ENCODE measurements around the gene BZW2.

BZW2 gene

GRCh38 chr7:16719699-16720098 is 73.7 kb downstream of the BZW2 start:
- Histone ChIP-seq H3K9me3 (ENCODE audit: severe bottlenecking) (no peaks in the 10 kb centered on the region), H3K4me3 (ENCODE audit: severe bottlenecking) (no peak overlapping the region), H3K27me3 (ENCODE audit: insufficient read depth, poor library complexity, severe bottlenecking) (no peaks in the 10 kb centered on the region), H3K27ac (ENCODE audit: poor library complexity, severe bottlenecking) (no peak overlapping the region), H3K36me3 (ENCODE audit: low read depth) (no peaks in the 10 kb centered on the region), H3K4me1 (ENCODE audit: insufficient read depth, poor library complexity, severe bottlenecking) (no peaks in the 10 kb centered on the region)
- DNase-seq (ENCODE audit: low spot score): no peak
- TF ChIP-seq CTCF (IDR thresholded peaks at IDR 0.05; ENCODE audit: poor library complexity, severe bottlenecking): no peak
- peak; percentile 40; the same call in 1 of the 3 replicates for ATAC-seq (ENCODE audit: low read depth)

DNA sequence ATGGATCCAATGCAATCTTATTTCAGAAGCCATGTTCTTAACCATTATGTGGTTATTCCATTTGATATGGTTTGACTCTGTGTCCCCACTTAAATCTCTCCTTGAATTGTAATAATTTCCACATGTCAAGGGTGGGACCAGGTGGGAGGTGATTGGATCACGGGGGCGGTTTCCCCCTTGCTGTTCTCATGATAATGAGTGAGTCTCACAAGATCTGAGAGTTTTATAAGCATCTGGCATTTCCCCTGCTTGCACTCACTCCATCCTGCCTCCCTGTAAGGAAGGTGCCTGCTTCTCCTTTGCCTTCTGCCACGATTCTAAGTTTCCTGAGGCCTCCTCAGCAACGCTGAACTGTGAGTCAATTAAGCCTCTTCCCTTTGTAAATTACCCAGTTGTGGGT is 75.6 kb downstream of the BZW2 start:
- Histone ChIP-seq H3K4me3 (ENCODE audit: severe bottlenecking) (no peak overlapping the region), H3K4me1 (ENCODE audit: insufficient read depth, poor library complexity, severe bottlenecking) (no peaks in the 10 kb centered on the region), H3K27me3 (ENCODE audit: insufficient read depth, poor library complexity, severe bottlenecking) (no peaks in the 10 kb centered on the region), H3K9me3 (ENCODE audit: severe bottlenecking) (no peaks in the 10 kb centered on the region), H3K36me3 (ENCODE audit: low read depth) (no peaks in the 10 kb centered on the region), H3K27ac (ENCODE audit: poor library complexity, severe bottlenecking) (no peak overlapping the region)
- ATAC-seq (ENCODE audit: low read depth) (no peak), DNase-seq (ENCODE audit: low spot score) (no peak)
- no peak for TF ChIP-seq CTCF (IDR thresholded peaks at IDR 0.05; ENCODE audit: poor library complexity, severe bottlenecking)

DNA sequence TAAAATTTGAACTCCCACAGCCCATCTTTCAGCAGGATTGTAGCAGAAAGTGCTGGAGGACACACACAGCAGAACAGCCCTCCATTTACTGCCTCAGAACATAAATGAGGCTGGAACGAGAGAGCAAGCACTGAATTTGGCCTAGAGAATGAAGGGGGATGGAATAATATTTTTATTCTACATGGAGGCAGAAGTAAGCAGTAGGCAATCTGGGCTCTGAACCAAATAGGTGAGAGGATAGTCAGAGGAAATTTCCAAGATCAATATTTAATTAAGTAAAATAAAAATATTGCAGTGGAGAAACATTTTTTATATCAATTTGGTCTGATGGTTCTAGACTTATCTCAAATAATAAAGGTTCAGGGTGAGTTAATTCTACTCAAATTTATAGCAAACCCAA is 78.4 kb downstream of the BZW2 start:
- no peaks in the 10 kb centered on the region for H3K4me1 ChIP-seq (ENCODE audit: insufficient read depth, poor library complexity, severe bottlenecking)
- no peak overlapping the region for H3K4me3 ChIP-seq (ENCODE audit: severe bottlenecking)
- H3K9me3 ChIP-seq (ENCODE audit: severe bottlenecking): no peaks in the 10 kb centered on the region
- TF ChIP-seq CTCF (IDR thresholded peaks at IDR 0.05; ENCODE audit: poor library complexity, severe bottlenecking): no peak
- no peaks in the 10 kb centered on the region for H3K27me3 ChIP-seq (ENCODE audit: insufficient read depth, poor library complexity, severe bottlenecking)
- H3K27ac ChIP-seq (ENCODE audit: poor library complexity, severe bottlenecking): no peak overlapping the region
- no peaks in the 10 kb centered on the region for H3K36me3 ChIP-seq (ENCODE audit: low read depth)
- no peak for DNase-seq (ENCODE audit: low spot score)
- ATAC-seq (ENCODE audit: low read depth): no peak

- Histone ChIP-seq H3K9me3 (ENCODE audit: severe bottlenecking) (no peaks in the 10 kb centered on the region), H3K36me3 (ENCODE audit: low read depth) (no peaks in the 10 kb centered on the region), H3K27ac (ENCODE audit: poor library complexity, severe bottlenecking) (no peak overlapping the region), H3K27me3 (ENCODE audit: insufficient read depth, poor library complexity, severe bottlenecking) (no peaks in the 10 kb centered on the region), H3K4me1 (ENCODE audit: insufficient read depth, poor library complexity, severe bottlenecking) (no peaks in the 10 kb centered on the region), H3K4me3 (ENCODE audit: severe bottlenecking) (no peak overlapping the region)
- no peak for DNase-seq (ENCODE audit: low spot score)
- ATAC-seq (ENCODE audit: low read depth): no peak
- no peak for TF ChIP-seq CTCF (IDR thresholded peaks at IDR 0.05; ENCODE audit: poor library complexity, severe bottlenecking)
Measured at GRCh38 chr7:16726189-16726588, 80.2 kb downstream of the BZW2 start.

GRCh38 chr7:16727736-16728135 is 81.8 kb downstream of the BZW2 start:
- Histone ChIP-seq H3K4me1 (ENCODE audit: insufficient read depth, poor library complexity, severe bottlenecking) (no peaks in the 10 kb centered on the region), H3K4me3 (ENCODE audit: severe bottlenecking) (no peak overlapping the region), H3K27ac (ENCODE audit: poor library complexity, severe bottlenecking) (no peak overlapping the region), H3K36me3 (ENCODE audit: low read depth) (no peaks in the 10 kb centered on the region), H3K9me3 (ENCODE audit: severe bottlenecking) (no peaks in the 10 kb centered on the region), H3K27me3 (ENCODE audit: insufficient read depth, poor library complexity, severe bottlenecking) (no peaks in the 10 kb centered on the region)
- no peak for TF ChIP-seq CTCF (IDR thresholded peaks at IDR 0.05; ENCODE audit: poor library complexity, severe bottlenecking)
- ATAC-seq (ENCODE audit: low read depth) (no peak), DNase-seq (ENCODE audit: low spot score) (no peak)
